Endothelial cell of hepatic sinusoid (primary cell): ENCODE measurements around the gene EPHA4.

Source experiments
- in situ Hi-C: cut with HindIII; loops from 2 replicates; pipeline ENCODE4 v1.10.0; 2017; ENCODE audit warnings: low sequenced_read_pairs

Gene EPHA4

GRCh38 chr2:221572219-221572820 is at the start of gene EPHA4:
EPHA4 (minus strand) TSS chr2:221572304; CDS start chr2:221572248, 56 bp downstream.
- in situ Hi-C loops, result no loop called here

GRCh38 chr2:221618007-221618406 is 45.9 kb upstream of the EPHA4 start:
- in situ Hi-C loops, result no loop called here

- in situ Hi-C loops, result no loop called here
Measured at GRCh38 chr2:221616561-221616960, 44.5 kb upstream of the EPHA4 start.

- in situ Hi-C loops, result no loop called here
Measured at GRCh38 chr2:221614274-221614673, 42.2 kb upstream of the EPHA4 start.

- in situ Hi-C loops, result no loop called here
Measured at GRCh38 chr2:221612800-221613199, 40.7 kb upstream of the EPHA4 start.

- in situ Hi-C loops, result no loop called here
Measured at GRCh38 chr2:221612161-221612560, 40.1 kb upstream of the EPHA4 start.

- in situ Hi-C loops, result no loop called here
Measured at GRCh38 chr2:221610675-221611074, 38.6 kb upstream of the EPHA4 start.

GRCh38 chr2:221610255-221610654 is 38.2 kb upstream of the EPHA4 start:
- in situ Hi-C loops, result no loop called here

- in situ Hi-C loops, result no loop called here
Measured at GRCh38 chr2:221608442-221608841, 36.3 kb upstream of the EPHA4 start.

- in situ Hi-C loops, result no loop called here
Measured at GRCh38 chr2:221606424-221606823, 34.3 kb upstream of the EPHA4 start.

- in situ Hi-C loops, result no loop called here
Measured at GRCh38 chr2:221605751-221606240, 33.7 kb upstream of the EPHA4 start.

- in situ Hi-C loops, result no loop called here
Measured at GRCh38 chr2:221602938-221603337, 30.8 kb upstream of the EPHA4 start.

- in situ Hi-C loops, result no loop called here
Measured at GRCh38 chr2:221601376-221601775, 29.3 kb upstream of the EPHA4 start.

GRCh38 chr2:221600388-221600787 is 28.3 kb upstream of the EPHA4 start:
- in situ Hi-C loops, result no loop called here

GRCh38 chr2:221596192-221596591 is 24.1 kb upstream of the EPHA4 start:
- in situ Hi-C loops, result no loop called here

- in situ Hi-C loops, result no loop called here
Measured at GRCh38 chr2:221590861-221591365, 18.8 kb upstream of the EPHA4 start.

- in situ Hi-C loops, result no loop called here
Measured at GRCh38 chr2:221589696-221590095, 17.6 kb upstream of the EPHA4 start.

- in situ Hi-C loops, result no loop called here
Measured at GRCh38 chr2:221588306-221588985, 16.3 kb upstream of the EPHA4 start.

GRCh38 chr2:221581986-221582385 is 9.9 kb upstream of the EPHA4 start:
- in situ Hi-C loops, result no loop called here

GRCh38 chr2:221574231-221574570 is 2.1 kb upstream of the EPHA4 start:
- in situ Hi-C loops, result no loop called here

- in situ Hi-C loops, result no loop called here
Measured at GRCh38 chr2:221573430-221574230, 1.5 kb upstream of the EPHA4 start.
